Measurements from ENCODE around the gene DGKZ.
"Not testable (repeated sequence)": the region's sequence is repeated elsewhere in the genome, so short reads cannot be mapped to it uniquely, and the experiment has no call there.

DGKZ gene

DNA sequence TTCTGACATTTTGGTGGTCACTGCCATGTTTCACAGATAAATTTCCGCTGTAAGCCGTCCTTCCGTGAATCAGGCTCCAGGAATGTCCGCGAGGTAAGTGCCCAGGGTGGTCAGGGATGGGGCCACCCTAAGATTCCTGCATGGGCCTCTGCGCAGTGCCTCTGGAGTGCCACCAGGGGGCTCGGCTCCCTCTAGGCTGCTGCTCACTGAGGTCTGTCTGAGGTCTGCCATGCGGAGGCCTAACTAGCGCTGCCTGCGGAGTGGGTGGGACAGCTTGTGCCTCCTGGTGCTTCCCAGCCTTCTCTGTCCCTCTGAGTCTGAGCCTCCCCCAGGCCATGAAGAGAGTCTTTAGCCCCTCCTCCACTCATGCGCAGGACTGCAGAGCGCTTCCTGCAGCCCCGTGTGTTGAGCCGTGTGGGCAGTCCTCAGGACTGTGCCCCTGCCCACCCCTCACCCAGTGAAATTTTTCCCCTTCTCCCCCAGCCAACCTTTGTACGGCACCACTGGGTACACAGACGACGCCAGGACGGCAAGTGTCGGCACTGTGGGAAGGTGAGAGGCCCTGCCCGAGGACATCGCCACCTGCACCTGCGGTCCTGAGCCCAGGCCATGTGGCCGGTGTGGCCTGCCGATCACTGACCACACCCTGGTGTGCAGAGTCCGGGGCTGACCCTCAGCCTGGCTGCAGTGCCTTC is 22.3 kb downstream of the DGKZ start:
- DNase-seq: peak; percentile 75 to 79

DNA sequence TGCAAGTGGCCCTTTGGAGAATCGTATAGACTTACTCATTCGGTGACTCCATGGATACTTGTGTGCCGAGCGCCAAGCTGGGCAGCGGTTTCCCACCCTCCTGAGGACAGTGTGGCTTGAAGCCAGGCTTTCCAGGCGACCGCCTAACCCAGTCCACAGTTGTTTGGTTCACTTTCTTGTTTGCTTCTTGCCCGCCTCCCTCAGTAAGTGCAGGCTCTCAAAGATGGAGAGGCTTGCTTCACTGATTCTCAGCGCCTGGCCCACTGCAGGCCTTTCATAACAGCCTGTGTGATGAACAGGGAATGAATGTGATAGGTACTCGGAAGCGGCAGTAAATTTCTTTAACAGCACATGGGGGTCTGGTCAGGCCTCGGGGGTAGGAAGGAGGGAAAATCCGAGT is 23.0 kb downstream of the DGKZ start:
- no peak for DNase-seq

DNA sequence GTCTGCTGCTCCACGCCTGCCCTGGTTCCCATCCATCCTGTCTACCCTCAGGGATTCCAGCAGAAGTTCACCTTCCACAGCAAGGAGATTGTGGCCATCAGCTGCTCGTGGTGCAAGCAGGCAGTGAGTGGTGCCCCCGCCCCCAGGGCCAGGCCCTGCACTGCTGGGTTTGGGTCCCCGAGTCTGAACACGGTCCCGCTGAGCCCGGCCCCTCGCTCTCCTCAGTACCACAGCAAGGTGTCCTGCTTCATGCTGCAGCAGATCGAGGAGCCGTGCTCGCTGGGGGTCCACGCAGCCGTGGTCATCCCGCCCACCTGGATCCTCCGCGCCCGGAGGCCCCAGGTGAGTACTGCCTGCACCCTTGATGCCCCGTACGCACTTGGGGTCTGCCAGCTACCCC is 24.0 kb downstream of the DGKZ start:
- DNase-seq: not testable (repeated sequence)

GRCh38 chr11:46372086-46372485 is 24.8 kb downstream of the DGKZ start:
- no peak for DNase-seq

DNA sequence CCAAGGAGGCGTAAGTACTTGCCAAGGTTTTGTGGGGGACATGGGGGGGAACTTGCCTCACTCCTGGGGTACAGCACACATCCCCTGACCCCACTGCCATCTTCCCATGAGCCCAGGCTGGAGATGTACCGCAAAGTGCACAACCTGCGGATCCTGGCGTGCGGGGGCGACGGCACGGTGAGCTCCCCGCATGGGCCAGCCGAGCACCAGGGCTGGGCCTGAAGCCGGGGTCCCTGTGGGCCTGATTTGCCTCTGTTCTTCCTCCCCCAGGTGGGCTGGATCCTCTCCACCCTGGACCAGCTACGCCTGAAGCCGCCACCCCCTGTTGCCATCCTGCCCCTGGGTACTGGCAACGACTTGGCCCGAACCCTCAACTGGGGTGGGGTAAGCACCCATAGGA is 25.2 kb downstream of the DGKZ start:
- DNase-seq: not testable (repeated sequence)

GRCh38 chr11:46373787-46374740 is 26.8 kb downstream of the DGKZ start:
- no peak for DNase-seq

DNA sequence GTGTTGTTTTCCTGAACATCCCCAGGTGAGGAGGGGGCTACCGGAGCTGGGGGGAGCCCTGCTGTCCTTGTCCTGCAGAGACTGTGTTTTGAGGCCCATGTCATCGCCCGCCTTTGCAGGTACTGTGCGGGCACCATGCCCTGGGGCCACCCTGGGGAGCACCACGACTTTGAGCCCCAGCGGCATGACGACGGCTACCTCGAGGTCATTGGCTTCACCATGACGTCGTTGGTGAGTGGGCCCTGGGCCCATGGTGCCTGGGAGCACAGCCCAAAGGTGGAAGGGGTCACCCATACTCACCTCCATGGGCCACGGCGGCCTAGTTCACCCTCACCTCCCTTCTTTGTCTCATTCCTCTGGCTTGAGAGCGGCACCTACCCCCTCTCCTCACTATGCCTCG is 27.6 kb downstream of the DGKZ start:
- DNase-seq: no peak

GRCh38 chr11:46375392-46376101 is 28.3 kb downstream of the DGKZ start:
- no peak for DNase-seq

- DNase-seq: no peak
Measured at GRCh38 chr11:46376258-46377050, 29.2 kb downstream of the DGKZ start.

DNA sequence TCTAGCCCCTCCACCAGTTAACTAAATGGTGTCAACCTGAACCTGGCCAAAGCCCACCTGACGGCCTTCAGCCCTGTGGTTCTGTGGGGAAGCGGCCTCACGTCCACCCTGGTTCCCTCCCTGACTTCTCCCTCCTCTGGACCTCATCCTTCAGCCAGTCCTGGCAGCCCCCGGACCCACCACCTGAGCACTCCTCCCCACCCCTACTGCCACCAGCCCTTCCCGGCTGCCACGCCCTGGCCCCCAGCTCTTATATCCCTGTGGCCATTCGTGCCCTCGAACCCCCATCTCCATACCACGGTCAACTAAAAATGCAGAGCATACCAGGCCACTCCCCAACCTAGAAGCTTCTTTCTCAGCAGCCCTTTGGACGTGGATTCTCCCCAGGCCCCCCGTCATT is 30.0 kb downstream of the DGKZ start:
- no peak for DNase-seq

DNA sequence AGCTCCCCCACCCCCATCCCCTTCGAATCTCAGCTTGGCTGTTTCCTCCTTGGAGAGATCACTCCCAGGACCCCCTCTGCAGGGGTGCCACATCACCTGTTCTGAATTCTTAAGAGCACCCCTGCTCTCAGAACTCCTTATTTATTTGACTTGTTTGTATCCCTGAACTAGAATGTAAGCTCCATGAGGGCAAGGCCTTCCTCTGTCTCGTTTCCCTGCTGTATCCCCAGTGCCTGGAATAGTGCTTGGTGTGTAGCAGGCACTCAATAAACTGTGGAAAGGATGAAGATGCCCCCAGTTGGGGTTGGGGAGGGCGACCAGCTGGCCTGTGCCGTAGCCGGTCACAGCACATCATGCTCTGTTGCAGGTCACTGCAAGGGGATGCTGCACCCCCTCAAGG is 30.6 kb downstream of the DGKZ start:
- DNase-seq: no peak

GRCh38 chr11:46378296-46378695 is 31.0 kb downstream of the DGKZ start:
- no peak for DNase-seq

GRCh38 chr11:46378811-46379481 is 31.7 kb downstream of the DGKZ start:
- DNase-seq: no peak

DNA sequence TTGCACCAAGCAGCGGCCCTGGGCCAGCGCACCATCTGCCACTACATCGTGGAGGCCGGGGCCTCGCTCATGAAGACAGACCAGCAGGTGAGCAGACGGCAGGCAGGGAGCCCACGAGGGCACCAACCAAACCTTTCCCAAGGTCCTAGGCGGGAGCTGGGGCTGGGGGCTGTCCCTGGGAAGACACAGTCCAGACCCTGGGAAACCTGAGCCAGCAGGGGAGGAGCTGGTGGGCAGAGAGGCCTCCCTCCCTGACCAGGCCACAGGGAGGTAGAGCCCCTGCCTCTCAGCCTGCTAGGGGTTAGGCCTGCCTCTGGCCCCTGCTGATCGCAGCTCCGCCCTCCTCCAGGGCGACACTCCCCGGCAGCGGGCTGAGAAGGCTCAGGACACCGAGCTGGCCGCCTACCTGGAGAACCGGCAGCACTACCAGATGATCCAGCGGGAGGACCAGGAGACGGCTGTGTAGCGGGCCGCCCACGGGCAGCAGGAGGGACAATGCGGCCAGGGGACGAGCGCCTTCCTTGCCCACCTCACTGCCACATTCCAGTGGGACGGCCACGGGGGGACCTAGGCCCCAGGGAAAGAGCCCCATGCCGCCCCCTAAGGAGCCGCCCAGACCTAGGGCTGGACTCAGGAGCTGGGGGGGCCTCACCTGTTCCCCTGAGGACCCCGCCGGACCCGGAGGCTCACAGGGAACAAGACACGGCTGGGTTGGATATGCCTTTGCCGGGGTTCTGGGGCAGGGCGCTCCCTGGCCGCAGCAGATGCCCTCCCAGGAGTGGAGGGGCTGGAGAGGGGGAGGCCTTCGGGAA is 32.4 kb downstream of the DGKZ start:
- DNase-seq: not testable (repeated sequence)

- DNase-seq: peak; percentile 80 to 82
Measured at GRCh38 chr11:46380340-46381047, 33.2 kb downstream of the DGKZ start.

DNA sequence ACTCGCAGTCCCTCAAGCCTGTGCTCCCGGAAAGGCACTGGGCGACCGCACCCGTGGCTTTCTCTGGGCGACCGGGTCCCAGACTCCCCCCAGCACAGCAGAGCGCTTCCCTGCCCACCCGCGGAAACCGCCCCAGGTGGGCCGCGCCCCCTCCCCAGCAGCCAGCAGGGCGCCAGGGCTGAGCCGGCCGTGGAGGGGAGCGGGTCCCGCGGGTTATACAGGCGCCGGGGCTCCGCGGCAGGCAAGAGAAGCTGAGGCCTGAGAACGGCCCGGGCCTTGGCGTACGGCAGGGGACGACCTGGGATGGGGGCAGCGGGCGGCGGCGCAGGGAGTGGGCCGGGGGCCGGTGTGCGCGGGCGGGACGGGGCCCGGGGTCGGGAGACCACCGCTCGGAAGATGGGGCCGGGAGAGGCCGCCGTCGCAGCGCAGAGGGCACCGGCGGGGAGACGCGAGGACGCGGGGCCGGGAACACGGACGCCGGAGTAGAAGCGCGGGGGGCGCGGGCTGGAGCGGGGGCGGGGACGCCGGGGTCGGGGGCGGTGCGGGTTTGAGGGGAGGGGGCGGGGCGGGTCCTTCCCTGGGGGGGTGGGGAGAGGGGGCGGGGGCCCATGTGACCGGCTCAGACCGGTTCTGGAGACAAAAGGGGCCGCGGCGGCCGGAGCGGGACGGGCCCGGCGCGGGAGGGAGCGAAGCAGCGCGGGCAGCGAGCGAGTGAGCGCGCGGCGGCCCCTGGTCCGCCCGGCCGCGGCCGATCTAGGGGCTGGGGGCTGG is 34.0 kb downstream of the DGKZ start, which contains the start of gene MDK:
Gene MDK, plus strand, starts transcription at position 622 of the 771 bp plus-strand sequence. CDS start 389 bp downstream, outside the sequence.
- peak in 1 of 2 experiments; percentile 59 for DNase-seq

- no peak for DNase-seq
Measured at GRCh38 chr11:46381819-46382645, 34.8 kb downstream of the DGKZ start.

- no peak for DNase-seq
Measured at GRCh38 chr11:46382646-46383403, 35.6 kb downstream of the DGKZ start.

Data from activated T-cell treated with anti-CD3 and anti-CD28 coated beads, Interleukin-2, amount 50 U/mL, for 48 hours (primary cell).